IPS DF 6.9 (cell line): Measurements from ENCODE around the gene THPO.

Experiments
- DNase-seq: peaks from one replicate; pipeline ENCODE4 v3.0.0-alpha.2; 2013; ENCODE audit warnings: low read depth, low spot score
- H3K27ac ChIP-seq: one replicate; pipeline ENCODE4 v1.5.1; 2013; ENCODE audit warnings: low read length, control low read depth
- H3K27me3 ChIP-seq: 2 replicates; pipeline ENCODE4 v1.6.1; 2013; ENCODE audit warnings: mild to moderate bottlenecking, low read length; ENCODE audit not compliant: control insufficient read depth, insufficient read depth
- H3K36me3 ChIP-seq: 2 replicates; pipeline ENCODE4 v1.6.1; 2013; ENCODE audit warnings: low read length; ENCODE audit not compliant: control insufficient read depth, insufficient read depth
- H3K4me1 ChIP-seq: 2 replicates; pipeline ENCODE4 v1.6.1; 2013; ENCODE audit warnings: low read length; ENCODE audit not compliant: control insufficient read depth, insufficient read depth
- H3K4me3 ChIP-seq: 2 replicates; pipeline ENCODE4 v1.5.1; 2013; ENCODE audit warnings: mild to moderate bottlenecking, low read length
- H3K9me3 ChIP-seq: 2 replicates; pipeline ENCODE4 v1.6.1; 2013; ENCODE audit warnings: low read length, inconsistent platforms; ENCODE audit not compliant: control insufficient read depth, insufficient read depth
- WGBS: extraction: QIAGEN DNeasy Blood & Tissue Kit; methylation state at CpG from one replicate; pipeline ENCODE4 v1.1.7; 2013; ENCODE audit warnings: mixed read lengths, missing lambda C conversion rate; ENCODE audit not compliant: insufficient read length, insufficient coverage; 5-methylcytosine and 5-hydroxymethylcytosine counted together

THPO gene

DNA sequence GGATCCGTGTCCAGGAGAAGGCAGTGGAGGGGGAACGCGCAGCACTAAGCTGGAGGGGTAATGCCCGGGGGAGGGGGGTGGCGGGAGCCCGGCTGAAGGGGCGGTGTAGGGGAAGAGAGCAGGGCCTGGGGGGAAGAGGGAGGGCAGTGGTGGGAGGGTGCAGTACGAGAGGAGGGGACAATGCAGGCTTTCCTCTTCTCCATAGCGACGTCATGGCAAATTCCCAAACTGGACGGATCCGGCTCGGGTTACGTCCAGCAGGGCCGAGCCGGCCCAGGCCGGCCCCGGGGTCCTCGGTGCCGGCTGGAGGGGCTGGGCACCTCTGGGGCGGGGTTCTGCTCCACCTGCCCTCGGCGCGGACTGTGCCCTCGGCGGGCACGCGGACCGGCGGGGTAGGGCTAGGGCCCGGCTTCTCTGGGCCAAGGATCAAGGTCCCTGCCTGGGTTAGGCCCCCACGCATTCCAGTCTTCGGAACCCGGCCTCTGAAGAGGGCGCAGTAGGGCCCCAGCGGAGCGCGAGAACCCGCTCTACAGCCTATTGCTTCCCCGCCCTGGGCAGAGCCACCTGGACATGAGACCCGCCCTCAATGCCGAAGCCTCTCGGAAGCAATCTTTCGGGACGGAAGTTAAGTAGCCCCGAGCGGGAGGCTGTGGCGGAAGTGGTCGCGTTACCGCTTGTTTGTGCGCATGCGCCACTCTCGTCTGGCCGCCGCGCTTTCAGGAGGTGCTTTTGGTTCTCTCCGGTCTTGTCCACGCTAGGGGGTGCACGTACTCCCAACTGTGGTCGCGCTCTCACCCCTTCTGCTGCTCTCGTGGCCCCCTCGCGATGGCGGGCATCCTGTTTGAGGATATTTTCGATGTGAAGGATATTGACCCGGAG is 15.1 kb downstream of the THPO start:
- no peaks in the 10 kb centered on the region for H3K27me3 ChIP-seq
- no CpG with 5 or more reads among the region's 68 CpGs for WGBS
- peaks cover 14% of the 10 kb centered on the region for H3K36me3 ChIP-seq
- H3K4me3 ChIP-seq, result peak overlapping the region; percentile 68
- H3K27ac ChIP-seq, result no peak overlapping the region
- peaks cover 7% of the 10 kb centered on the region; the same call in 1 of the 2 replicates for H3K4me1 ChIP-seq
- peak; percentile 96 for DNase-seq
- H3K9me3 ChIP-seq, result no peaks in the 10 kb centered on the region

DNA sequence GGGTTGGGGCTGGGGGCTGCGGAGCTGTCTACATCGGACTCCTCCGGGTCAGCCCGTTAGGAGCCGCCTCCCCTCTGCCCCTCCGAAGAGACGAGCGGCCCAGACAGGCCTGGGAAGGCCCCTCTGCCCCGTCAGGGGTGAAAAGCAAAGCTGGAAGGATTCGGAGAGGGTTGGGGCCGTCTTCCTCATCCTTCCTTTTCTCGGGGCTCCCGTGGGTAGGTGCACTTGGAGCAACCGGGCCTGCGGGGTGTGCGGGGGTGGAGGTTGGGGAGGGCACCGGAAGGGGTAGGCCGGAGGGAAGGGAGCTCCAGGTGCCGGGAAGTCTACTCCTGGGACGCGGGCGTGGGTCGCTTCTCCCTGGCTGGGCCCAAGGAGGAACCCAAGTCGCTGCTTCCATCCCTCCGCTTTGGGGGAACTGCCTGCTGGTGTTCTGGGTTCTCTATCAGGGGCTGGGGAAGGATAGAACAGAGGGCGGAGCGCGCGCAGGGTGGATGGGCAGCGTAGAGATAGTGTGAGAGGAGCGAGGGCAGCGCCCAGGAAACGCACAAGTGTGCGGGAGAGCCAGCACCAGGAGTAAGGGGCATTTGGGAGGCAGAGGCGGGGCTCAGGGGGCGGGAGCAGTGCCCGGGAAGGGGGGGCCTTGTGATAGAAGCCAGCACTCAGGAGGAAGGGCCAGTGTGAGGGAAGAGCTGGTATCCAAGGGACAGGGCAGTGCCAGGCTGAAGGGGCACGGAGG is 15.9 kb downstream of the THPO start:
- H3K4me1 ChIP-seq, result peaks cover 7% of the 10 kb centered on the region; the same call in 1 of the 2 replicates
- H3K4me3 ChIP-seq, result peak overlapping the region; percentile 68
- H3K36me3 ChIP-seq, result peaks cover 21% of the 10 kb centered on the region
- no CpG with 5 or more reads among the region's 38 CpGs for WGBS
- no peak for DNase-seq
- no peak overlapping the region for H3K27ac ChIP-seq
- H3K27me3 ChIP-seq, result no peaks in the 10 kb centered on the region
- no peaks in the 10 kb centered on the region for H3K9me3 ChIP-seq

DNA sequence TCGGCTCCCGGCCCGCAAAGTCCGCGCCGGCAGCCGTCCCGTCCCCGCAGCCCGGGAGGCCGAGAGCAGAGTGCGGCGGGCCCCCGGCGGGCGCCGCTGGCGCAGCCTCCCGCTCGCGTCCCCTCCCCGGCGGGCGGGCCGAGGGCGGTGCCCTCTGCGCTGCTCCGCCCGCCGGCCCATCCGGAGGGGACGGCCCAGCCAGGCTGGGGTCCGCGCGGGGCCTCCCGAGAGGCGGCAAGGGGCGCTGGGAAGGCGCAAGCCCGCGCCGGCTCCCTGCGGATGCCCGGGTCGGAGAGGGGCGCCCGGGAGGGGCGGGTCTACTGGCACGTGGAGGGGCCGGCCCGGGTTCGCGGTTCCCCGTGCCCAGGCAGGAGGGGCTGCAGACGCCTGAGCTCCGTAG is 16.5 kb downstream of the THPO start, which contains the start of the genes CLCN2 and POLR2H:
Gene CLCN2, minus strand, starts transcription at position 74 of the 400 bp plus-strand sequence. CDS start 126 bp downstream, outside the sequence.
Gene POLR2H, plus strand, starts transcription at position 179 of the 400 bp plus-strand sequence. CDS start 1,783 bp downstream, outside the sequence.
- H3K27ac ChIP-seq, result no peak within 1 kb of the TSS
- no peak for DNase-seq
- H3K9me3 ChIP-seq, result no peaks in the 10 kb centered on the region
- H3K27me3 ChIP-seq, result no peaks in the 10 kb centered on the region
- peak within 1 kb of the TSS; percentile 68 for H3K4me3 ChIP-seq
- peaks cover 7% of the 10 kb centered on the region; the same call in 1 of the 2 replicates for H3K4me1 ChIP-seq
- H3K36me3 ChIP-seq, result peaks cover 17% of the 10 kb centered on the region
- no CpG with 5 or more reads among the region's 56 CpGs for WGBS

DNA sequence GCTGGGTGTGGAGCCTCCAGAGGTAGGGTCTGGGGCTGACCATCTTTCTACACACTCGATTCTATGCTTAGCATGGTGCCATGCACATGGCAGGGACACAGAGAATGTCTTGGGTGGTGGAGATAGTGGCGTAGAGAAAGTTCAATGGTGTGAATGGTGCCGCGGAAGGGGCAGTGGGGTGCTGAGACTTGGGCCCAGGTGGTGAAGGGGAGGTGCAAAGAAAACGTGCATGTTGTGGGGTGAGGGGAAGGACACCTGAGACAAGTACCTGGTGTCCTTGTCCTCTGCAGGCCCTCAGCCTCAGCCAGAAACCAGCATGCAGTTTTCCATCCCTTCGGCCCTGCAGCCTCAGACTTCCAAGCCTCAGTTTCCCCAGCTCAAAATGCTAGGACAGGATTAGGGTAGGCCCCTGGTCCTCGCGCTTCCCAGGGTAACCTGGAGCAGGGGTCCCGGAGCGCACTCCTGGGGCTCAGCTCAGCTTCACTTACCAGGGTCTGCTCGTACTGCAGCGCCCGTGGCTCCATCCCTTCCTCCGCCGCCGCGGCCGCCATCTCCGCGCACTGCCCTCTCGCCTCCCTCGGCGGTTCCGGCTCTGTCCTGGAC is 17.0 kb downstream of the THPO start:
- Histone ChIP-seq H3K4me3 (peak overlapping the region; percentile 68; the same call in 1 of the 2 replicates), H3K27ac (no peak overlapping the region), H3K27me3 (no peaks in the 10 kb centered on the region), H3K9me3 (no peaks in the 10 kb centered on the region), H3K4me1 (peaks cover 7% of the 10 kb centered on the region; the same call in 1 of the 2 replicates), H3K36me3 (peaks cover 16% of the 10 kb centered on the region)
- WGBS, result no CpG with 5 or more reads among the region's 24 CpGs
- DNase-seq, result no peak

DNA sequence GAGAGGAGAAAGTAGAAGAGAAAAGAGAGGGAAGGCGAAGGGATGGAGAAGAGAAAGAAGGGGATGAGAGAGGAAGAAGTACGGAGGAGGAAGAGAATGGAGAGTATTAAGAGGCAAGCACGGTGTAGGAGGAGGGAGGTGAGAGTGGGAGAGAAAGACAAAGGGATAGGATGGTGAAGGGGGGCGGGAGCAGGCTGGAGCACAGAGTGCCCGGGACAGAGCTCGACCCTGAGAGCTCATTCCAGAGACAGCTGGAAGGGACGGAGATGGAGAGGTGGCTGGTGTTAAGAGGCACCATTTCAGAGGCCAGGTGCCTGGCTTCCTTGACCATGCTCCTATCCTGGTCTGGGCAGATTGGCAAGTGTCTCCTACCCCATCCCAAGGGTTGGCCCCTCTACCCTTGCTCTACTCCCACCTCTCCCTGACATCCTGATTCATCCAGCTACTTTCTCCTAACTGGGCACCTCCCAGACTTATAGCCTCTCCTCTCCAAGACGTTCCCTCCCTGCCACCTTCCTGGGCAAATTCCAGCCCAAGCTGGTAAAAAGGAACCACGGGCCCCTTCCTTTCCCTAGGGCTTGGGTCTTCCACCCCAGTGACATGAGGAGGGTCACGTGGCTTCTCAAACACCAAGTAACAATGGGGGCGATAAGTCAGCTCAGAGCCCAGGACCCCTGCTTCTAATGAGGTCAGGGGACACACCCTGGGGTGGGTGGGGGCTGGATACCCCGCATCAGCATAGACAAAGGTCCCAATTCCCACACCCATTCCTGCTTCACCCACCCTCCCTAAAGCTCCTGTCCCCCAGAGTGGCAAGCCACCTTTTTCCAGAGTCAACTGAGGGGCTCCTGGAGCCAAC is 17.7 kb downstream of the THPO start:
- 100% methylated on average over 3 of the region's 12 CpGs for WGBS
- peak overlapping the region; percentile 68; the same call in 1 of the 2 replicates for H3K4me3 ChIP-seq
- H3K27ac ChIP-seq, result no peak overlapping the region

DNA sequence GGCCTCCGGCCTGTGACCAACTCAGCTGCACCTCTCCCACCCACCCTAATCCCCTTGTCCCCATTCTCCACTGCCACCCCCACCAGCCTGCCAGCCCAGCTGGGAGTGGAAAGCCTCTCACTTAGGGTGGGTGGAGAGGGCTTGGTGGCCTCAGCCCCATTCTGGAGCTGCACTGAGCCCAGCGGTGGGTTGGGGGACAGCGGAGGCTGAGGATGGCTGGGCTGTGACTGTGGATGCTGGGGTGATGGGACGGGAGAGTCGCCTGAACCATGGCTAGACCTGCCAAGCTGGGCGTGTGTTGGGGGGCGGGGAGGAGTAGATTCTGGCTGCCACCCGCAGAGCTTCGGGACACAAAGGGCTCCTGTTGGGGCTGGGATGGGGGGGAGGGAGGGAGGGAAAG is 18.4 kb downstream of the THPO start:
- no CpG with 5 or more reads among the region's 9 CpGs for whole genome bisulfite sequencing
- Histone ChIP-seq H3K36me3 (peaks cover 19% of the 10 kb centered on the region), H3K27ac (no peak overlapping the region), H3K9me3 (no peaks in the 10 kb centered on the region), H3K4me3 (no peak overlapping the region), H3K27me3 (no peaks in the 10 kb centered on the region), H3K4me1 (peaks cover 7% of the 10 kb centered on the region; the same call in 1 of the 2 replicates)
- no peak for DNase-seq

More for the DNA sequence above, 17.7 kb downstream of the THPO start:
- no peak for DNase-seq
- Histone ChIP-seq H3K36me3 (peaks cover 17% of the 10 kb centered on the region), H3K27me3 (no peaks in the 10 kb centered on the region), H3K4me1 (peaks cover 7% of the 10 kb centered on the region; the same call in 1 of the 2 replicates), H3K9me3 (no peaks in the 10 kb centered on the region)

DNA sequence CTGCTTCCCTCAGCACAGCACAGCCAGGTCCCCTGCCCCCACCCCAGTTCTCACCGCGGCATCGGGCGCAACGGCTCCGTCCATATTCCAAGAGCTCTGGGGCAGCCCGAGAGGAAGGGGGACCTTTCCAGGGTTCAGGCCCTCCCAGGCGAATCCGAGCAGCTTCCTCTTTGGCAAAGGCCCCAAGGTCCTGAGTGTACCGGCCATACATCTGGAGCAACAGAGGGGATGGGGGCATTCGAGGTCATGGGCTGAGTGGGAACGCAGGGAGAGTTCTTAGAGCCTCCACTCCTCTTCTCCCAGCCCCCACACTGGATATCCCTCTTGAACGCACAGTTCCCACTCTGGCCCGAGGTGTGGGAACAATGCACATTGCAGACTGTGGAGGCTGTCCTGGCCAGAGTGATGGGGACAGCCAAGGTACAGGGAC is 19.1 kb downstream of the THPO start:
- Histone ChIP-seq H3K36me3 (peaks cover 21% of the 10 kb centered on the region), H3K27me3 (no peaks in the 10 kb centered on the region), H3K9me3 (no peaks in the 10 kb centered on the region), H3K4me1 (peaks cover 7% of the 10 kb centered on the region; the same call in 1 of the 2 replicates), H3K4me3 (no peak overlapping the region), H3K27ac (no peak overlapping the region)
- WGBS, result no CpG with 5 or more reads among the region's 14 CpGs
- DNase-seq, result no peak

DNA sequence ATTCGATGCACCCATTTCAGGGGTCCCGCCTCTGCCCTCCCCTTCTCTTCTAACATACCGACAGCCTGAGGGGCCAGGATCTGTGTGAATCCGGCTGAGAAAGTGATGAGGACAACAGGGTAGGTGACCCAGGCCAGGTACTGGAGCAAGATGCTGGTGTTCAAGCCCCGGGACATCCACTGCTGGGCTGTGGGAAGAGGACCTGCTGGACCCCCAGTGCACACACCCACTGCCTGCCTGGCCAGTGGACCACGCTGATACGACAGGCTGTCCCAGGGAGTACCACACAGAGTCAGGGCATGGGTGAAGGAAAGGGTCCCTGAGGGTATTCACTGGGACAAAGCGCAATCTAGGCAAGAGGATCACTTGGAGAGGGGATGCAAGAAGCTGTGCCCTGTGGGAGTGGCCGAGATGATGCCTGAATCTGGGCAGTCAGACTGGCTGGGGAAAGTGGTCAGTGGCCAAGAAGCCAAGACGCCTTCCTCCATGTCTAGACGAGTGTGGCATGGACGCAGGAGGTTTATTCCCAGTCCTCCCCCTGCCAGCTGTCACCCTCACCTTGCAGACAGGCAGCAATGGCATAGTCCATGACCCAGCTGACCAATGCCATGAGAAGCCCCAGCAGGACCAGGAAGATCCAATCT is 19.8 kb downstream of the THPO start:
- no peaks in the 10 kb centered on the region for H3K9me3 ChIP-seq
- no peak overlapping the region for H3K4me3 ChIP-seq
- peaks cover 21% of the 10 kb centered on the region for H3K36me3 ChIP-seq
- DNase-seq, result no peak
- H3K27ac ChIP-seq, result no peak overlapping the region
- peaks cover 7% of the 10 kb centered on the region; the same call in 1 of the 2 replicates for H3K4me1 ChIP-seq
- H3K27me3 ChIP-seq, result no peaks in the 10 kb centered on the region
- WGBS, result no CpG with 5 or more reads among the region's 12 CpGs
